GM18499 (cell line): ENCODE measurements around the gene NKTR.
A peak's percentile ranks its signal among the peaks of the same experiment; 100 is the strongest.
"Not testable (repeated sequence)": the region's sequence is repeated elsewhere in the genome, so short reads cannot be mapped to it uniquely, and the experiment has no call there.

ENCODE experiments used
- ATAC-seq: cut with Tn5 transposase; IDR thresholded peaks from one replicate; pipeline ENCODE4 v1.9.1; 2021; ENCODE audit warnings: moderate number of reproducible peaks; ENCODE audit not compliant: insufficient read depth, unreplicated experiment

Gene NKTR

GRCh38 chr3:42600111-42600957 is at the start of gene NKTR:
TSS of gene NKTR (plus strand) at chr3:42600686. CDS start at chr3:42601007, 321 bp downstream.
- ATAC-seq = peak; percentile 76

DNA sequence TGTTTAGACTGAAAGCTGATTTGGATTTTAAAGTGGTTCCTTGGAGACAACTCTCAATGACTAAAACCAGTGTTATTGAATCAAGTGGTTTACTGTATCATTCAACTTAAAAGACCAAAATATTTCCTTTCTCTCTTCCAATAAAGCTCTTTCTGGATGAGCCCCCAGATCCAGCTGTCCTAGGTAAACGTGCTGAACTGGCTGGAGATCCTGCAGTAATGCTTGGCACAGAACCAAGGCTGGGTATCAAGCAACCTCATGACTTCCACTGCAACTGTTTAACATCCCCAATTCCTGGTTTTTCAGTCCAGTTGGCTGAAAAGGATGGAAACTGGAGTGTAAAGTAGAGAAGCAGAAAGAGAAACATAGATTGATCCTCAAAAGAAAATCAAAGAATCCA is 47.7 kb upstream of the NKTR start:
- no peak for ATAC-seq

DNA sequence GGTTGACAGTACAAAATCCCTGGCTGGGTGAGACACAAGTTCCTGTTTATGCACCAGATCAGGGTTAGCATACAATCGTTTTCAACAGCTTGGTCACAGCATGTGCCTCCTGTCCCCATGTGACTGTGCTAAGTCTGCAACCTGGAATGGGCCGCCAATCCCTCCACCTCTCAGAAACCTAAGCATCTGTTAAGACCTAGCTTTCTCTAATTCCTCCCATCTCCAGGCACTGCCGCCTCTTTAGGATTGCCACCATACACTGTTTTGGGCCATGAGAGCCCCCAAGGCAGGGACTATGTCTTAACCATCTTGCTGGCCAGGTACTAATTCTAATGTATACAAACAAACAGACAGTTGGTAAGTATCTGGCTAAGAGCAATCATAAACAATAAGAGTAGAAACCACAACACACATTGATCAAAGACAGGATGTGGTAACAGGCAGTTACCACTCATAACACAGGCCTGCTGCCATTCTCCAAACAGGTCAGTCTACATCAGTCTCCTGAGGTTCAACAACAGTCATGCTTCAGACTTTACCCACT is 44.3 kb upstream of the NKTR start:
- no peak for ATAC-seq

- not testable (repeated sequence) for ATAC-seq
Observed at GRCh38 chr3:42556817-42557216, 43.7 kb upstream of the NKTR start.

DNA sequence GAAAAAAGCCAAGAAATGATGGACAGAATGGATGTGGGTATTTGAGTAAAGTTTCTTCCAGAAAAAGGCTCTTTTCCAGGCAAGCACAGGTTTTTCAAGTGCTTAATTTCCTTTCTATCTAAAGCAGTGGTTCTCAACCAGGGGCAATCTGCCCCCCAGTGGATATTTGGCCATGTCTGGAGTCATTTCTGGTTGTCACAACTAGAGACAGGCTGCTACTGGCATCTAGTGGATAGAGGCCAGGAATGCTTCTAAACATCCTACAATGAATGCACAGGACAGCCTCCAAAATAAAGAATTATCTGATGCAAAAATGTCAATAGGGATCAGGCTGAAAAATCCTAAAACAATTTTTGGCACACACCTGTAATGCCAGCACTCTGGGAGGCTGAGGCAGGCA is 42.6 kb upstream of the NKTR start:
- ATAC-seq = no peak

DNA sequence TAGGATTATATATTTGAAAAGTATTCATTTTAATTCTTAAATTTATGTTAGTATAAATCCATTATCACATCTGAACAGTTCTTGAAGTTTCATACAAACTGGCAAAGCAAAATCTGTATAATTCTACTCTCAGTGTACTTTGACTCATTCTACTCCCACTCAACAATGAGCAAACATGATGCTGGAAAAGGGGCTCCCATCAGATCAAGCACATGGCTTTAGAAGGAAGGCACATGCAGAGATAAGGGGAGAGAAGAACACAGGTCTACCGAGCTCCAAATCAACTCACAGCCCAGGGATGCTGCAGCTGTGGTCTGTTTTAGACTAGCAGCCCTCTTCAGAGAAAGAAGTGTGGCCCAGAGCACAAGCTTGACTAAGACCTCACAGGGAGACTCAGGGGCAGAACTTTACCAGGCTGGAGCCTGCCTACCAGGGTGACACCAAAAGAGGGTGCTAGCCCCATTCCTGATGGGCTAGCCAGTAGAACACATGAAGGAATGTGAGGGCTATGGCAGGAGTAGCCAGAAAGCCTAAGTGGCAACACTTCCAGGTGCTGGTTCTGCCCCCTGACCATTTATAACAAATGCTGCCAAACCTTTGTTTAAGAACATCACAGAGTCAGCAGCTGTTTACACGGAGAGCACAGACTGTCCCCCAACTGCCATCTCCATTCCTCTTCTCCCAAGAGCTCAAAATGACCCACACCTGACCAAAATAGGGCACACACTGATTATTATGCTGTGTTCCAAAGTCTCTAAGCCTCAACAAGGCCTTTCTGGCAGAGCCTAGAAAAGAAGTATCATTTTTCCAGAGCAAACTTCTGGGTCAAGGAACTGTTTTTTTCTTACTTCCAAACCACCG is 38.2 kb upstream of the NKTR start:
- ATAC-seq = no peak

DNA sequence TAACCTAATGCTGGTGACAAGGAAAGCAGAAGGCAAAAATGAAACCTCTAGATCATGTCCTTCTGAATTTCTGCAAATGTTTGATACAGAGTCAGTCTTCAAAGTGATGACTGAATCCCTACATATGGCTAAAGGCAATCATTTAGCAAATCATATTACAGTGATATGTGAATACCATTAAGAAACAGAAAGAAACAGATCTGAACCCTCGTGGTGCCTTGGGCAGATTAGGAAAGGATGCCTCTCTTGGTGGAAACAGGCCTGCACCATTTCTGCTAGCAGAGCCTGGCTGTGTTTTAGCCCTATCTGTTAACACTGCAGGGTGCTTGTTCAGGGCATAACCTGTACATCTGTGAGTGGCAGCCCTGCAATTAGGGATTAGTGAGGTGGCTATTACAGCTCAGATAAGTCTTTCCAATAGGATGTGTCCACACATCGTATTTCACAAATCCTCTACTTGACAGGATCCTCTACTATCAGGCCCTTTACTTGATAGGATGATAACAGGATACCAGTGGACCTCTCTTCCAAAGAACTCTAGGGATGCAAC is 30.8 kb upstream of the NKTR start:
- ATAC-seq = no peak

DNA sequence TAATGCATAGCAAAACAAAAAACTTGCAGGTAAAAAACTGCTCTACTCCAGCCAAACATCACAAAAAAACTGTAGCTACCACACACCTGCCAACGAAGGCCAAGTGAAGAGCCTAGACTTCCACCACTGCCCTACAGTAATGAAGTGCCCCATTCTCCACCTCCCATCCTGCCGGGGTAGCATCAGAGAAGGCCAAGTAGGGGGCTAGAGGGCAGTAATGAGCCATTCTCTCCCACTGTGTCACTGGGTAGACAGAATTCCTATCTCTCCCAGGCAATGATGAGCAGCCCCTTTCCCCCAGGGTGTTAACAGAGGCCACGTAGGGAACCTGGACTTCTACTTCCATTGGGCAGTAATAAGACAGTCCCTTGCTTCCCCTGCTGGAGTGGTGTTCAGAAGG is 28.2 kb upstream of the NKTR start:
- no peak for ATAC-seq

DNA sequence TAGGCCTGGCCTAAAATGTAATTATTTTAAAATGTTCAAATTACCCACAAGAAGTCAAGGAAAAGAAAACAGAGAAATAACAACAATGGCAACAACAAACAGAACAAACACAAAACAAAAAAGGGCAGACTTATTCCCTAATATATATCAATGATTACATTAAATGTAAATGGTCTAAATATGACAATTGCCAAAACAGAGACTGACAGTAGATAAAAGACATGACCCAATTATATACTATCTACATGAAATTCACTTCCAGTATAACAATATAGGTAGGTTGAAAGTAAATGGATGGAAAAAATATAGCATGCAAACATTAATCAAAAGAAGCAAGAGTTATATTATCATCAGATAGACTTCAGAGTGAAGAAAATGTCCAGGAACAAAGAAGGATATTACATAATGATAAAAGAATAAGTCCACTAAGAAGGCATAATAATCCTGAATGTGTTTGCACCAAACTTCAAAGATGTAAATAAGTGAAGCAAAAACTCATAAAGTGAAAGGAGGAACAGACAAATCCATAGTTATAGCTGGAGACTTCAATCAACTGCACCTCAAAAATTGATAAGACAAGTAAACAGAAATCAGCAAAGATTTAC is 25.2 kb upstream of the NKTR start:
- no peak for ATAC-seq

- no peak for ATAC-seq
Observed at GRCh38 chr3:42578054-42578453, 22.4 kb upstream of the NKTR start.

DNA sequence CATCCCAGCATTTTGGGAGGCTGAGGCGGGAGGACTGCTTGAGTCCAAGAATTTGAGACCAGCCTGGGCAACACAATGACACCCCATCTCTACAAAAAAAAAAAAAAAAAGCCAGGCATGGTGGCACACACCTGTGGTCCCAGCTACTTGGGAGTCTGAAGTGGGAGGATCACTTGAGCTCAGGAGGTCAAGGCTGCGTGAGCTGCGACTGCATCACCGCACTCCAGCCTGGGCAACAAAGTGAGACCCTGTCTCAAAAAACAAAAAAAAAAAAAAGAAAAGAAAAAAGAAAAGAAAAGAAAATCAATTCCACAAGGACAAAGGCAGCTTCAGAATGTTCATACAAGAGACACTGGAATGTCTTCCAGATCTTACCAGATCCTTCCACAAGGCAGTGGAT is 21.1 kb upstream of the NKTR start:
- ATAC-seq = not testable (repeated sequence)

- ATAC-seq = no peak
Observed at GRCh38 chr3:42581400-42581708, 19.1 kb upstream of the NKTR start.

DNA sequence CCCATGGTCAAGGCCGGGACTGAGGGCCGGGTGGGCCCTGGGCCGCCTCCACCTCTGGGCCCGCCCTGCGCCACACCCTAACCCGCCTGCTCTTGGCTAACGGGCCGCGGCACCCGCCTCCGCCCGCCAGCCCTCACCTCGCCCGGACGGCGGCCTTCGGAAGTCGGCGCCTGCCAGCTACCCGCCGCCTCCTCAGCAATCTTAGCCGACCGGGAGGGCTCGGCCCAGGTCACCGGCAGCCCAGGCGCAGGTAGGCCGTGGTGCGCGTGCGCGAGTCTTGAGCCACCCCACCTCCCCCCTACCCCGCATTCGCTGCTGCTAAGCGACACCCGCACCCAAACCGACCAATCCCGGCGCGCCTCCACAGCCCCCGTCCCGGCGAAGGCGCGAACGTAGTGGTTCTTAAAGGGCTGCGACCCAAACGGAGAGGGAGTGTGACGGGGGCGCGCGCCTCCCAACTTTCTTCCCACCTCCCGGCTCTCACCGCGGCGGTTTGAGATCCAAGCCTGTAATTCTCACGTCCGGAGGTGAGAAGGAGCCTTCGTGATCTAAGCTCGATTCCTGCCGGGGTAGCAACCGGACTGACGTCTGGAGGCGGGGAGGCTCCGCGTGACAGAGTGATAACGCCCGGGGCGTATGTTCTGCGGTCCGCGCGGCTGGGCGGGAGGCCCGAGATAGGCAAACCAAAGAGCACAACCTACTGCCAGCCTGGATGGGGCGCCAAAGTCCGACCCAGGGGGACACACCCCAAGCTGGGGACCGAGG is 18.6 kb upstream of the NKTR start, which contains the start of gene SEC22C:
TSS of gene SEC22C (minus strand) at position 259 of the 765 bp plus-strand sequence. CDS start 12,921 bp downstream, outside the sequence.
- ATAC-seq = peak; percentile 67

DNA sequence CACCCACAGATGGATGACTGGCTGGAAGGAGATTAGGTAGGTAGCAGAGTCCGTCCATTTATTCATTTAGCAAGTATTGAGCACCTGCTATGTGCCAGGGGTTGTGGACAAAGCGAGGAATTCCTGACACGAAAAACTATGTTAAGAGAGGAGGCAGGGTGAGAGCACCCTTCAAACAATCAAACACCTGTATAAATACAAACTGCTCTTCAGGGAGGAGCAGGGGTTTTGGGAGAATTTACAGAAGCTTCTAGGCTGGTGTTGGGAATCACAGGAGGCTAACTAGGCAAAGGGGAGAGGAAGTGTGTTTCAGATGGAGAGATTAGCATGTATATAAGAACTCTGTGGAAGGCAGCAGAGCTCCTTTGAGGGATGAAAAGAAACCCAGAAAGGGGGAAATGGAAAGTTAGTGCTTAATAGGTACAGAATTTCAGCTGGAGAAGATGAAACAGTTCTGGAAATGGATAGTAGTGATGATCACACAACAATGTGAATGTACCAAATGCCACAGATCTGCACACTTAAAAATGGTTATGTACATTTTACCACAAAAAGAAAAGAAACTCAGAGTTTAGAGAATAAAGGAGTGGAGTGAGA is 17.9 kb upstream of the NKTR start:
- ATAC-seq = no peak

DNA sequence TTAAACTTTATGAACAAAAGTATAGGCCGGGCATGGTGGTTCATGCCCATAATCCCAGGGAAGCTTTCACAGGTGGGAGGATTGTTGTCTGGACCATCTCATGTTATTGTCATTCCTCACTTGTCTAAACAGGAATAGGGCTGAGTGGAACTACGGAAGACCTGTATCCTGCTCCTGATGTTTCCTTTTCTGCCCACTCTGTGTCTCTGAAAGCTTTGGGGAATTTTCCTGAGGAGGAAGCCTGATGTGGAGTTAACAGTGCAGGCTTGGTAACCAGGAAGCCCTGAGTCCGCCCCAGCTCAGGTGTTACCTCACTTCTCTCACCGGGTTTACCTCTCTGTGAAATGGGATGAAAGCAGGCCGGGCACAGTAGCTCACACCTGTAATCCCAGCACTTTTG is 11.9 kb upstream of the NKTR start:
- no peak for ATAC-seq

DNA sequence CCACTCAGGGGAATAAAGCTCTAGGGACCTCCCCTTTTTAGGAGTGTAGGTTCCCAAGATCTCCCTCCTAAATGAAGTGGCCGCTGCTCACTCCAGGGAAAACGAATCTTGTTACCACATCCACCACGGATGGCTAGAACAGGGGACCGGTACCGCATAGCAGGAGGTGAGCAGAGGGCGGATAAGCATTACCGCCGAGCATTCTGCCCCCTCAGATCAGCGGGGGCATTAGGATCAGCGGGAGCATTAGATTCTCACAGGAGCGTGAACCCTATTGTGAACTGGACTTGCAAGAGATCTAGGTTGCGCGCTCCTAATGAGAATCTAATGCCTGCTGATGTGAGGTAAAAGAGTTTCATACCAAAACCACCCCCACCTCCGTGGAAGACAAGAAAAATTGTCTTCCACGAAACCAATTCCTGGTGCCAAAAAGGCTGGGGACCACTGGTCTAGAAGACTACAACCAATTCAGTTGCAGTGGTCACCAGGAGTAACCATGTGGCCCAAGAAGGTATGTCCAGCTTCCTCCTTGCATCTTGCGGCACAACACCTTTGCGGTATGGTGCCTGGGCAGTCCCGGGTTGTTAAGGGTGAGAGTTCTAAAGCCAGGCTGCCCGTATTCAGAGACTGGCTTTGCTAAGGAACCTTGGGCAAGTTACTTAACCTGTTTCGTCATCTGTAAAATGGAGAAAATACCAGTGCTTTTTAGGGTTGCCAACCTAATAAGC is 10.9 kb upstream of the NKTR start:
- ATAC-seq = no peak

GRCh38 chr3:42590989-42591756 is 9.3 kb upstream of the NKTR start:
- no peak for ATAC-seq

DNA sequence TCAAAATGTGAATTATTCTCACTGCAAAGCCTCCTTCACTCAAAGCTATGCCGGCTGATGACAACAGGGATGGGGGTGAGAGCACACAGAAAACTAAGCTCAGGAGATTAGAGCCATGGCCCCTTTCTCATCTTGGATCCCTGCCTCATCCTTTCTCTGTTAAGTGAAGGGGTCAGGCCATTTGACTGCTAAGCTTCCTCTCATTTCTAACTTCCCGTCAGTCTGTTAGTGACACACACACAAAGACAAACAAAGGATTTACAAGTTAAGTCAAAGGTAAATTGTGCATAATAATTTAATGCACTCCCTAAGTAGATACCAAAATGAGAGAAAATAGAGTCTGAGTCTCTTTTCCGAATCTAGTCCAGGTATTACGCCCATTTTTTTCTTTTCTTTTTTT is 8.7 kb upstream of the NKTR start:
- ATAC-seq = no peak
